Measurements from ENCODE around the gene MOSPD3. TPM values are rescaled to one million over a fixed set of nuclear protein-coding genes. Genes with fewer than 3 reads are reported as not detected.

Gene MOSPD3
- total and polyA plus RNA-seq, 10 of the 15 experiments (the other 5 are each of a cell fraction or from before 2014, with no cell fraction given), result 0.61 to 13.6 (median 4.1) TPM

DNA sequence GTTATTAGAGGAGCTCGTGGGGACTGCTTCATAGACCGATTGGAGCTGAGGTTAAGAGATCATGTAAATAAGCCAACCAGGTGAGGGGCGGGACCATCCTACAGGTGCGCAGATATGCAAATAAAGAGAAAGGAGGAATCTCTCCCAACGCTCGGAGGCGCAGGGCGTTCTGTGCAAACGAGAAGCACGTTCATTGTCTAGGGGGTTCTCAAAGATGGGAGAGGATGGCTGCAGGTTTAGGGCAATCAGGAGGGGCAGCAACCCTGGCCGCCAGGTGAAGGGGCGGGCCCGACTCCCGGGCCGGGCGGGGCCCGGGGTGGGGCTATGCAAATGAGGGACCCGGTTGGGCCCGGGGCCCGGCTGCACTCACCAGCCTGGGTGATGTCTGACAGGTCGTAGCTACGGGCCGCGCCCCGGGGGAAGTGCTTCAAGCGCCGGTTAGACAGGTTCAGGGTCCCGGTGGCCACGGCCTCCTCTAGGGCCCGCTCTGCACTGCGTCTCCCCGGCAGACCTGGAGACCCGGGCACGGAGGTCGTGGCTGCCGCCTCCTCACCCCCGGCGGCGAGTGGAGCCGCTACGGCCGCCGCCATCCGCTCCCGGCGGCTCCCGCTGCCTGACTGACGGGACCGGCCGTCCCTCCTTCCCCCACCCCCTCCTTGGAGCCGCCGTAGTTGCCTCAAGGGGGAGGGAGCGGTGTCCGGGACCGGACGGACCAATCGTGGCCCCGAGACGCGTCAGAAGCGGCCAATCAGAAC lies 26.7 kb upstream of the MOSPD3 start, which contains the start of gene LRCH4 (continued):
- no peak for TF ChIP-seq CREM (IDR thresholded peaks at IDR 0.05; ENCODE audit: low read depth)
- no peak for TF ChIP-seq FOXK2 (IDR thresholded peaks at IDR 0.05)
- peak in 1 of 2 experiments; percentile 78; a peak in 1 of 3 replicates for TF ChIP-seq EGR1 (IDR thresholded peaks at IDR 0.05; ENCODE audit: borderline replicate concordance in 1 of 2, low read depth in 2 of 2, low read length in 2 of 2)
- TF ChIP-seq BCL3 (IDR thresholded peaks at IDR 0.05; ENCODE audit: borderline replicate concordance, insufficient read depth, low read depth, low read length, poor library complexity, severe bottlenecking), result no peak
- no peak for TF ChIP-seq ZBTB11 (CRISPR knock-in tag; IDR thresholded peaks at IDR 0.05)
- TF ChIP-seq TCF3 (IDR thresholded peaks at IDR 0.05; ENCODE audit: borderline replicate concordance, insufficient read depth, low read depth, low read length), result 0 out of 2 replicates have a peak, but pooled peaks have one; percentile 43
- peak; percentile 93 for TF ChIP-seq BACH1 (IDR thresholded peaks at IDR 0.05; ENCODE audit: borderline replicate concordance)
- no peak for TF ChIP-seq FOS (IDR thresholded peaks at IDR 0.05; ENCODE audit: borderline replicate concordance, extremely low read depth, insufficient read length)
- peak; percentile 73; the same call in 1 of the 2 replicates for TF ChIP-seq PML (IDR thresholded peaks at IDR 0.05; ENCODE audit: low read length)
- no peak for TF ChIP-seq BRCA1 (IDR thresholded peaks at IDR 0.05; ENCODE audit: low read depth, low read length)
- TF ChIP-seq, protein P1, sequence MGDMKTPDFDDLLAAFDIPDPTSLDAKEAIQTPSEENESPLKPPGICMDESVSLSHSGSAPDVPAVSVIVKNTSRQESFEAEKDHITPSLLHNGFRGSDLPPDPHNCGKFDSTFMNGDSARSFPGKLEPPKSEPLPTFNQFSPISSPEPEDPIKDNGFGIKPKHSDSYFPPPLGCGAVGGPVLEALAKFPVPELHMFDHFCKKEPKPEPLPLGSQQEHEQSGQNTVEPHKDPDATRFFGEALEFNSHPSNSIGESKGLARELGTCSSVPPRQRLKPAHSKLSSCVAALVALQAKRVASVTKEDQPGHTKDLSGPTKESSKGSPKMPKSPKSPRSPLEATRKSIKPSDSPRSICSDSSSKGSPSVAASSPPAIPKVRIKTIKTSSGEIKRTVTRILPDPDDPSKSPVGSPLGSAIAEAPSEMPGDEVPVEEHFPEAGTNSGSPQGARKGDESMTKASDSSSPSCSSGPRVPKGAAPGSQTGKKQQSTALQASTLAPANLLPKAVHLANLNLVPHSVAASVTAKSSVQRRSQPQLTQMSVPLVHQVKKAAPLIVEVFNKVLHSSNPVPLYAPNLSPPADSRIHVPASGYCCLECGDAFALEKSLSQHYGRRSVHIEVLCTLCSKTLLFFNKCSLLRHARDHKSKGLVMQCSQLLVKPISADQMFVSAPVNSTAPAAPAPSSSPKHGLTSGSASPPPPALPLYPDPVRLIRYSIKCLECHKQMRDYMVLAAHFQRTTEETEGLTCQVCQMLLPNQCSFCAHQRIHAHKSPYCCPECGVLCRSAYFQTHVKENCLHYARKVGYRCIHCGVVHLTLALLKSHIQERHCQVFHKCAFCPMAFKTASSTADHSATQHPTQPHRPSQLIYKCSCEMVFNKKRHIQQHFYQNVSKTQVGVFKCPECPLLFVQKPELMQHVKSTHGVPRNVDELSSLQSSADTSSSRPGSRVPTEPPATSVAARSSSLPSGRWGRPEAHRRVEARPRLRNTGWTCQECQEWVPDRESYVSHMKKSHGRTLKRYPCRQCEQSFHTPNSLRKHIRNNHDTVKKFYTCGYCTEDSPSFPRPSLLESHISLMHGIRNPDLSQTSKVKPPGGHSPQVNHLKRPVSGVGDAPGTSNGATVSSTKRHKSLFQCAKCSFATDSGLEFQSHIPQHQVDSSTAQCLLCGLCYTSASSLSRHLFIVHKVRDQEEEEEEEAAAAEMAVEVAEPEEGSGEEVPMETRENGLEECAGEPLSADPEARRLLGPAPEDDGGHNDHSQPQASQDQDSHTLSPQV (IDR thresholded peaks at IDR 0.05), result no peak
- no peak for TF ChIP-seq ZNF217 (IDR thresholded peaks at IDR 0.05)
- TF ChIP-seq KLF5 (IDR thresholded peaks at IDR 0.05; ENCODE audit: partially characterized antibody), result no peak
- TF ChIP-seq NR2C1 (IDR thresholded peaks at IDR 0.05), result no peak
- no peak for TF ChIP-seq ZSCAN29 (IDR thresholded peaks at IDR 0.05)
- TF ChIP-seq NFYB (IDR thresholded peaks at IDR 0.05; ENCODE audit: insufficient read depth, low read depth, low read length), result no peak
- TF ChIP-seq HDAC6 (IDR thresholded peaks at IDR 0.05; ENCODE audit: unreplicated experiment), result no peak
- TF ChIP-seq RB1 (IDR thresholded peaks at IDR 0.05; ENCODE audit: borderline replicate concordance), result peak; percentile 77; the same call in 1 of the 2 replicates
- TF ChIP-seq GABPA (IDR thresholded peaks at IDR 0.05; ENCODE audit: low read depth), result no peak
- TF ChIP-seq, protein P2, sequence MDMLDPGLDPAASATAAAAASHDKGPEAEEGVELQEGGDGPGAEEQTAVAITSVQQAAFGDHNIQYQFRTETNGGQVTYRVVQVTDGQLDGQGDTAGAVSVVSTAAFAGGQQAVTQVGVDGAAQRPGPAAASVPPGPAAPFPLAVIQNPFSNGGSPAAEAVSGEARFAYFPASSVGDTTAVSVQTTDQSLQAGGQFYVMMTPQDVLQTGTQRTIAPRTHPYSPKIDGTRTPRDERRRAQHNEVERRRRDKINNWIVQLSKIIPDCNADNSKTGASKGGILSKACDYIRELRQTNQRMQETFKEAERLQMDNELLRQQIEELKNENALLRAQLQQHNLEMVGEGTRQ (IDR thresholded peaks at IDR 0.05; ENCODE audit: borderline replicate concordance, low read depth, low read length), result no peak
